Measurements from ENCODE around the gene GTF2IRD2.
"Not testable (repeated sequence)": the region's sequence is repeated elsewhere in the genome, so short reads cannot be mapped to it uniquely, and the experiment has no call there.

DNA sequence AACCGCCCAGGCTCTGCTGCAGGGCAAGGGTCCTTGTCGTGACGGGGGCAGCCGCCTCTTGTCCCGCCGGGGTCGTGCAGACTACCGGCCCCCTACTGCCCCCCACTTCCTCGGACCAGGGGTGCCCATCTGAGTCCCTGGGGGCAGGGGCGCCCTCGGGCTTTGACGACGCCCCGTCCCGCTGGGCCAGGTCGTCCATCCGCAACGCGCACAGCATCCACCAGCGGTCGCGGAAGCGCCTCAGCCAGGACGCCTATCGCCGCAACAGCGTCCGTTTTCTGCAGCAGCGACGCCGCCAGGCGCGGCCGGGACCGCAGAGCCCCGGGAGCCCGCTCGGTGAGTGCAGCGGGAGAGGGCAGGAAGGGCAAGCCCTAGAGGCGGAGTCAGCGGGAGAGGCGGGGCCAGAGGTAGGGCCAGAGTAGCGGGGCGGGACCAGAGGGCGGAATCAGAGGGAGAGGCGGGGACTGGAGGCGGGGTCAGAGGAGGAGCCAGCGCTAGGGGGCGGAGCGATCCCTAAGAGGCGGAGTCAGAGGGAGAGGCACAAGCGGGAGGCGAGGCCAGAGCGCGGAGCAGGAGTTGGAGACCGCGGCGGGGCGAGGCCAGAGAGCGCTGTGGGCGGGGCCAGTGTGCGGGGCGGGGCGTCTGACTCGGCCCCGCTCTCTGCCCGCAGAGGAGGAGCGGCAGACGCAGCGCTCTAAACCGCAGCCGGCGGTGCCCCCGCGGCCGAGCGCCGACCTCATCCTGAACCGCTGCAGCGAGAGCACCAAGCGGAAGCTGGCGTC is 62.8 kb downstream of the GTF2IRD2 start:
- TF ChIP-seq, protein P1, sequence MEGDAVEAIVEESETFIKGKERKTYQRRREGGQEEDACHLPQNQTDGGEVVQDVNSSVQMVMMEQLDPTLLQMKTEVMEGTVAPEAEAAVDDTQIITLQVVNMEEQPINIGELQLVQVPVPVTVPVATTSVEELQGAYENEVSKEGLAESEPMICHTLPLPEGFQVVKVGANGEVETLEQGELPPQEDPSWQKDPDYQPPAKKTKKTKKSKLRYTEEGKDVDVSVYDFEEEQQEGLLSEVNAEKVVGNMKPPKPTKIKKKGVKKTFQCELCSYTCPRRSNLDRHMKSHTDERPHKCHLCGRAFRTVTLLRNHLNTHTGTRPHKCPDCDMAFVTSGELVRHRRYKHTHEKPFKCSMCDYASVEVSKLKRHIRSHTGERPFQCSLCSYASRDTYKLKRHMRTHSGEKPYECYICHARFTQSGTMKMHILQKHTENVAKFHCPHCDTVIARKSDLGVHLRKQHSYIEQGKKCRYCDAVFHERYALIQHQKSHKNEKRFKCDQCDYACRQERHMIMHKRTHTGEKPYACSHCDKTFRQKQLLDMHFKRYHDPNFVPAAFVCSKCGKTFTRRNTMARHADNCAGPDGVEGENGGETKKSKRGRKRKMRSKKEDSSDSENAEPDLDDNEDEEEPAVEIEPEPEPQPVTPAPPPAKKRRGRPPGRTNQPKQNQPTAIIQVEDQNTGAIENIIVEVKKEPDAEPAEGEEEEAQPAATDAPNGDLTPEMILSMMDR (tag by site-specific recombination; IDR thresholded peaks at IDR 0.05) = not testable (repeated sequence)
- not testable (repeated sequence) for TF ChIP-seq ZNF274 (IDR thresholded peaks at IDR 0.05; ENCODE audit: low read length); ZNF274 (tag by site-specific recombination; IDR thresholded peaks at IDR 0.05; ENCODE audit: borderline replicate concordance); ZNF658 (tag by site-specific recombination; IDR thresholded peaks at IDR 0.05); BCL11B (tag by site-specific recombination; IDR thresholded peaks at IDR 0.05; ENCODE audit: low read depth); ZNF138 (tag by site-specific recombination; IDR thresholded peaks at IDR 0.05; ENCODE audit: borderline replicate concordance); GLI4 (tag by site-specific recombination; IDR thresholded peaks at IDR 0.05); KLF7 (tag by site-specific recombination; IDR thresholded peaks at IDR 0.05; ENCODE audit: borderline replicate concordance); ZNF223 (tag by site-specific recombination; IDR thresholded peaks at IDR 0.05); ZNF501 (tag by site-specific recombination; IDR thresholded peaks at IDR 0.05); ZNF239 (tag by site-specific recombination; IDR thresholded peaks at IDR 0.05); RBAK (tag by site-specific recombination; IDR thresholded peaks at IDR 0.05)
